T-cell (primary cell): ENCODE results near the gene NAP1L4. TPM values are rescaled to one million over a fixed set of nuclear protein-coding genes. Genes with fewer than 3 reads are reported as not detected.

Source experiments
- ATAC-seq, 4 experiments: fragments of 200-7000 bp in 3 of 4; fragments of 150-1000 bp in 1 of 4; cut with Tn5 transposase; replicated peaks in 1 of 4; 1 replicate in 3 of 4; 2 replicates in 1 of 4; pipeline ENCODE4 v1.10.0; 2021; ENCODE audit warnings: moderate library complexity in 3 of 4, mild to moderate bottlenecking in 2 of 4, moderate number of reproducible peaks in 1 of 4
- CTCF ChIA-PET, 2 donors: fragments of 300-600 bp; sonication (Branson Sonifier 250); formaldehyde crosslinking; loops; one replicate each; lab custom pipeline; 2022; ENCODE audit warnings: antibody characterized with exemption in 2 of 2; lab: Charles Lee
- POLR2A ChIA-PET, 2 donors: fragments of 300-600 bp; sonication (Branson Sonifier 250); formaldehyde crosslinking; loops; one replicate each; lab custom pipeline; 2022; ENCODE audit warnings: antibody characterized with exemption in 2 of 2; lab: Charles Lee
- DNase-seq, 35 experiments: peaks; one replicate each; pipeline versions ENCODE4 v3.0.0 to v3.0.0-alpha.2; 2013 to 2023
- H3K27ac ChIP-seq: one replicate; pipeline ENCODE4 v1.5.1; 2013; ENCODE audit warnings: low read length
- H3K27me3 ChIP-seq, 2 experiments: replicated peaks in 1 of 2; 1 replicate in 1 of 2; 2 replicates in 1 of 2; pipeline versions ENCODE4 v1.6.1 to v1.7.0; 2013; ENCODE audit warnings: low read length in 1 of 2, mixed read lengths in 1 of 2; ENCODE audit not compliant: control insufficient read depth in 2 of 2, insufficient read depth in 2 of 2; ENCODE audit errors: extremely low read depth in 1 of 2
- H3K36me3 ChIP-seq, 2 donors: 1 replicate in 1 of 2; 2 replicates in 1 of 2; pipeline versions ENCODE4 v1.6.1 to v1.7.0; 2013; ENCODE audit warnings: low read length in 1 of 2; ENCODE audit not compliant: control insufficient read depth in 2 of 2, insufficient read depth in 1 of 2; ENCODE audit errors: extremely low read depth in 1 of 2
- H3K4me1 ChIP-seq, 2 experiments: 1 replicate in 1 of 2; 2 replicates in 1 of 2; pipeline versions ENCODE4 v1.6.1 to v1.7.0; 2013; ENCODE audit warnings: low read length in 2 of 2, mixed read lengths in 1 of 2; ENCODE audit not compliant: insufficient read depth in 2 of 2, control insufficient read depth in 1 of 2; ENCODE audit errors: extremely low read depth in 1 of 2
- H3K4me3 ChIP-seq, 2 donors: 1 replicate in 1 of 2; 2 replicates in 1 of 2; pipeline versions ENCODE4 v1.5.1 to v1.7.0; 2013; ENCODE audit warnings: mild to moderate bottlenecking in 2 of 2, low read length in 1 of 2, moderate library complexity in 1 of 2; ENCODE audit not compliant: control insufficient read depth in 1 of 2; ENCODE audit errors: extremely low read depth in 1 of 2
- H3K9me3 ChIP-seq: 2 replicates; pipeline ENCODE4 v1.7.0; 2013
- H3K27ac Mint-ChIP-seq, 2 donors: one replicate each; pipeline ENCODE4 v1.8.0; 2020 to 2021; ENCODE audit warnings: mild to moderate bottlenecking in 2 of 2, mixed read lengths in 2 of 2
- H3K27me3 Mint-ChIP-seq, 2 donors: one replicate each; pipeline ENCODE4 v1.8.0; 2021 to 2022; ENCODE audit warnings: mixed read lengths in 2 of 2
- H3K36me3 Mint-ChIP-seq: one replicate; pipeline ENCODE4 v1.8.0; 2021; ENCODE audit warnings: mixed read lengths
- H3K4me1 Mint-ChIP-seq, 3 donors: one replicate each; pipeline ENCODE4 v1.8.0; 2020 to 2022; ENCODE audit warnings: mixed read lengths in 3 of 3, mild to moderate bottlenecking in 1 of 3
- H3K4me3 Mint-ChIP-seq, 3 donors: one replicate each; pipeline ENCODE4 v1.8.0; 2020 to 2022; ENCODE audit warnings: mild to moderate bottlenecking in 3 of 3, mixed read lengths in 3 of 3, moderate library complexity in 3 of 3
- H3K9me3 Mint-ChIP-seq, 3 donors: one replicate each; pipeline ENCODE4 v1.8.0; 2020 to 2022; ENCODE audit warnings: mixed read lengths in 3 of 3
- WGBS: methylation state at CpG from one replicate; pipeline ENCODE4 v1.1.5; 2013; ENCODE audit warnings: missing lambda C conversion rate; ENCODE audit not compliant: insufficient coverage; 5-methylcytosine and 5-hydroxymethylcytosine counted together
- total RNA-seq, 35 experiments: library from RNA in 6 of 35; stranded (reverse) in 6 of 35; fragments of 120-200 nt in 1 of 35; gene quantifications; one replicate each; pipeline versions ENCODE4 v1.2.1 to v1.2.4 and lab custom pipeline; 2013 to 2026

The NAP1L4 gene
- total RNA-seq, 5 donors from 2014 or later (not counting 1 experiment from before 2014, with no cell fraction given), result 253 to 388 (median 299) TPM

- Histone ChIP-seq H3K4me1 (peaks cover 8 to 31% of the 10 kb centered on the region in 2 experiments), H3K27me3 (peaks cover 0 to 55% of the 10 kb centered on the region in 2 experiments), H3K36me3 (no peaks in the 10 kb centered on the region), H3K27ac (no peak overlapping the region), H3K9me3 (no peaks in the 10 kb centered on the region), H3K4me3 (no peak overlapping the region)
- DNase-seq (no peak), ATAC-seq (no peak)
- no peaks in the 10 kb centered on the region for H3K9me3 Mint-ChIP-seq
- peak overlapping the region in 2 of 3 donors; percentile 71 to 78 for H3K4me3 Mint-ChIP-seq
- no peaks in the 10 kb centered on the region for H3K36me3 Mint-ChIP-seq
- peak overlapping the region in 1 of 2 donors; percentile 23 for H3K27ac Mint-ChIP-seq
- peaks cover 20 to 21% (median 21%) of the 10 kb centered on the region in 3 donors for H3K4me1 Mint-ChIP-seq
- CTCF ChIA-PET, result no interaction called here
- peaks cover 7 to 20% of the 10 kb centered on the region in 2 donors for H3K27me3 Mint-ChIP-seq
- POLR2A ChIA-PET, result interaction anchor here in 1 of 2 donors (0.6 kb wide), 1 partner anchor 364 kb away, joined by 3 read pairs; no protein-coding TSS in a partner anchor
- WGBS, result 98% methylated on average over 6 of the region's 12 CpGs
Observed at GRCh38 chr11:2927121-2927800, 64.9 kb downstream of the NAP1L4 start.

GRCh38 chr11:2926611-2927051, 65.5 kb downstream of the NAP1L4 start:
- peaks cover 20 to 21% (median 21%) of the 10 kb centered on the region in 3 donors for H3K4me1 Mint-ChIP-seq
- ChIA-PET CTCF (no interaction called here), POLR2A (interaction anchor here in 1 of 2 donors (0.6 kb wide), 1 partner anchor 363 kb away, joined by 3 read pairs; no protein-coding TSS in a partner anchor)
- H3K9me3 ChIP-seq, result no peaks in the 10 kb centered on the region
- WGBS, result 95% methylated on average over 9 of the region's 11 CpGs
- H3K4me3 ChIP-seq, result no peak overlapping the region
- ATAC-seq (no peak), DNase-seq (no peak)
- no peaks in the 10 kb centered on the region for H3K36me3 ChIP-seq
- no peaks in the 10 kb centered on the region for H3K9me3 Mint-ChIP-seq
- peaks cover 0 to 49% of the 10 kb centered on the region in 2 experiments for H3K27me3 ChIP-seq
- H3K4me1 ChIP-seq, result peaks cover 8 to 30% of the 10 kb centered on the region in 2 experiments
- H3K27ac Mint-ChIP-seq, result no peak overlapping the region
- H3K27me3 Mint-ChIP-seq, result peaks cover 7 to 20% of the 10 kb centered on the region in 2 donors
- no peak overlapping the region for H3K27ac ChIP-seq
- no peaks in the 10 kb centered on the region for H3K36me3 Mint-ChIP-seq
- H3K4me3 Mint-ChIP-seq, result no peak overlapping the region

GRCh38 chr11:2924821-2925675, 67.1 kb downstream of the NAP1L4 start:
- no peaks in the 10 kb centered on the region for H3K9me3 ChIP-seq
- peaks cover 7 to 21% of the 10 kb centered on the region in 2 experiments for H3K4me1 ChIP-seq
- H3K27me3 ChIP-seq, result peaks cover 0 to 33% of the 10 kb centered on the region in 2 experiments
- no peak overlapping the region for H3K27ac ChIP-seq
- 94% methylated on average over 24 of the region's 30 CpGs for WGBS
- ChIA-PET POLR2A (no interaction called here), CTCF (interaction anchor here in 1 of 2 donors (0.5 kb wide), 1 partner anchor 186 kb away, joined by 3 read pairs; no protein-coding TSS in a partner anchor)
- no peak for ATAC-seq
- Mint-ChIP-seq H3K9me3 (no peaks in the 10 kb centered on the region), H3K4me3 (no peak overlapping the region), H3K4me1 (peaks cover 14 to 16% (median 16%) of the 10 kb centered on the region in 3 donors), H3K36me3 (no peaks in the 10 kb centered on the region), H3K27me3 (peaks cover 4 to 17% of the 10 kb centered on the region in 2 donors), H3K27ac (no peak overlapping the region)
- H3K36me3 ChIP-seq, result no peaks in the 10 kb centered on the region
- no peak for DNase-seq
- no peak overlapping the region for H3K4me3 ChIP-seq

- ChIA-PET CTCF (no interaction called here), POLR2A (no interaction called here)
Observed at GRCh38 chr11:2924381-2924780, 67.7 kb downstream of the NAP1L4 start.

GRCh38 chr11:2923446-2924375, 68.4 kb downstream of the NAP1L4 start:
- H3K9me3 Mint-ChIP-seq, result no peaks in the 10 kb centered on the region
- H3K4me3 Mint-ChIP-seq, result no peak overlapping the region
- no peaks in the 10 kb centered on the region for H3K36me3 ChIP-seq
- ChIA-PET POLR2A (no interaction called here), CTCF (no interaction called here)
- no peak overlapping the region for H3K4me3 ChIP-seq
- DNase-seq (no peak), ATAC-seq (no peak)
- peaks cover 0 to 12% of the 10 kb centered on the region in 2 donors for H3K27me3 Mint-ChIP-seq
- H3K4me1 Mint-ChIP-seq, result peaks cover 9 to 10% (median 10%) of the 10 kb centered on the region in 3 donors
- peaks cover 0 to 11% of the 10 kb centered on the region in 2 experiments for H3K4me1 ChIP-seq
- H3K27ac ChIP-seq, result no peak overlapping the region
- no peaks in the 10 kb centered on the region for H3K36me3 Mint-ChIP-seq
- H3K27ac Mint-ChIP-seq, result no peak overlapping the region
- 85% methylated on average over 20 of the region's 22 CpGs for WGBS
- H3K9me3 ChIP-seq, result no peaks in the 10 kb centered on the region
- peaks cover 0 to 22% of the 10 kb centered on the region in 2 experiments for H3K27me3 ChIP-seq

More at GRCh38 chr11:2924381-2924780, 67.7 kb downstream of the NAP1L4 start:
- Histone ChIP-seq H3K4me3 (no peak overlapping the region), H3K9me3 (no peaks in the 10 kb centered on the region), H3K27me3 (peaks cover 0 to 27% of the 10 kb centered on the region in 2 experiments), H3K36me3 (no peaks in the 10 kb centered on the region), H3K4me1 (peaks cover 2 to 16% of the 10 kb centered on the region in 2 experiments), H3K27ac (no peak overlapping the region)
- ATAC-seq (no peak), DNase-seq (no peak)
- no peak overlapping the region for H3K4me3 Mint-ChIP-seq
- peaks cover 10 to 13% (median 13%) of the 10 kb centered on the region in 3 donors for H3K4me1 Mint-ChIP-seq
- H3K27me3 Mint-ChIP-seq, result peaks cover 4 to 14% of the 10 kb centered on the region in 2 donors
- H3K36me3 Mint-ChIP-seq, result no peaks in the 10 kb centered on the region
- H3K27ac Mint-ChIP-seq, result no peak overlapping the region
- H3K9me3 Mint-ChIP-seq, result no peaks in the 10 kb centered on the region
- WGBS, result 89% methylated on average over 9 of the region's 10 CpGs
